Right ventricle myocardium inferior (tissue), 1 donor: ENCODE measurements around the gene PYGO1. TPM values are rescaled to one million over a fixed set of nuclear protein-coding genes. Genes with fewer than 3 reads are reported as not detected.
A peak's percentile ranks its signal among the peaks of the same experiment; 100 is the strongest.
"Not testable (repeated sequence)": the region's sequence is repeated elsewhere in the genome, so short reads cannot be mapped to it uniquely, and the experiment has no call there.

Source experiments
- ATAC-seq: fragments of 200-7000 bp; cut with Tn5 transposase; one replicate; pipeline ENCODE4 v1.9.1; 2020; ENCODE audit warnings: mild to moderate bottlenecking, moderate library complexity
- DNase-seq: peaks from one replicate; pipeline ENCODE4 v3.0.0; 2021; ENCODE audit errors: missing footprints
- intact Hi-C: fragments of 100-400 bp; cut with DNase I; formaldehyde crosslinking; loops from one replicate; pipeline ENCODE4 v1.11.0; 2022
- long read RNA-seq: library from polyadenylated mRNA; unstranded; transcript quantifications from one replicate; pipeline ENCODE4 v2.0.0, GENCODE V29; 2021
- total RNA-seq: library from RNA; stranded (reverse); fragmentation: NEBNext Ultra II Directional; extraction: Animal tissue kit (Norgen Biotek cat#: 25700); gene quantifications from one replicate; pipeline ENCODE4 v1.2.1, GENCODE V29; 2021
- donor health status: DM: no; HTN: yes; CAD: no; lungs with severe emphysema.

The PYGO1 gene, protein sequence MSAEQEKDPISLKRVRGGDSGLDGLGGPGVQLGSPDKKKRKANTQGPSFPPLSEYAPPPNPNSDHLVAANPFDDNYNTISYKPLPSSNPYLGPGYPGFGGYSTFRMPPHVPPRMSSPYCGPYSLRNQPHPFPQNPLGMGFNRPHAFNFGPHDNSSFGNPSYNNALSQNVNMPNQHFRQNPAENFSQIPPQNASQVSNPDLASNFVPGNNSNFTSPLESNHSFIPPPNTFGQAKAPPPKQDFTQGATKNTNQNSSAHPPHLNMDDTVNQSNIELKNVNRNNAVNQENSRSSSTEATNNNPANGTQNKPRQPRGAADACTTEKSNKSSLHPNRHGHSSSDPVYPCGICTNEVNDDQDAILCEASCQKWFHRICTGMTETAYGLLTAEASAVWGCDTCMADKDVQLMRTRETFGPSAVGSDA
- total RNA-seq, result 6.7 TPM
- long read RNA-seq, partial matches to known transcripts, result 0 of 2 reads
- long read RNA-seq, other reads (novel, unspliced or antisense), result 1 of 2 reads

GRCh38 chr15:55588070-55588814 lies at the start of gene PYGO1:
PYGO1 (minus strand) TSS chr15:55588345; CDS start chr15:55587883, 462 bp downstream.
- peak; percentile 80 for DNase-seq
- intact Hi-C loops, result no loop called here
- ATAC-seq, result peak; percentile 92

DNA sequence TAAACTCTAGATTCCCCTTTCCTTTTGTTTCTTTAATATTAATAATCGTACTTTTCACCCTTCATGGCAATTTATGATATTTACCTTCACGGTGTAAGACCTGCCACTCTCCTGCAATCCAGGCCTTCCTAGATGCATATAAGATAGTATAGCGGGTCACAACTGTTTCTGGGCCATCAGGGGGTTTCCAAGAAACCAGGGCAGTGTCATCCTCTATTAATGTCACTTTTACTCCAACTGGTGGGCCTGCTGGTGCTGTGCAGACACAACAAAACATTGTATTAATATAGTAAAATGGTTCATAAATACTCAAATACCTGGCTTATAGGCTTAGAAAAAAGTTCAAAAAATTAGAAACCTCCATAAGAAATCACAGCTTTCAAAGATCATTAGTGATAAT lies 48.9 kb upstream of the PYGO1 start:
- DNase-seq (no peak), ATAC-seq (no peak)
- intact Hi-C loops, result no loop called here

DNA sequence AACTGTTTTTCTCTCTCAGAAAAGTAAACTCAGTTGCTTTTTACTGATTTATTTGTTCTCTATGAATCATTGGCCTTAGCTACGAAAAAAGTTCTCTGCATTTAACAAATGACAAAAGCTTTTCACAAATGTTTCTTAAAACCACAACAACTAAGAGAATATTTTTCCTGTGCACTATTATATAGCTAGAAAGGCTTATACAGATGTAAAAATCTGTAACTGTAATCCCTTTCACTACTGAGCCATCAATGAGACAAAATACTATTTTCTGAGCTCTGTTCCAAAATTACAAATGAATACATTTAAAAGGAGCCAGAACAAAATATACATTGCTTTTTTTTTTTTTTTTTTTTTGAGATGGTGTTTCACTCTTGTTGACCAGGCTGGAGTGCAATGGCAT lies 45.6 kb upstream of the PYGO1 start:
- ATAC-seq (no peak), DNase-seq (no peak)
- intact Hi-C loops, result no loop called here

DNA sequence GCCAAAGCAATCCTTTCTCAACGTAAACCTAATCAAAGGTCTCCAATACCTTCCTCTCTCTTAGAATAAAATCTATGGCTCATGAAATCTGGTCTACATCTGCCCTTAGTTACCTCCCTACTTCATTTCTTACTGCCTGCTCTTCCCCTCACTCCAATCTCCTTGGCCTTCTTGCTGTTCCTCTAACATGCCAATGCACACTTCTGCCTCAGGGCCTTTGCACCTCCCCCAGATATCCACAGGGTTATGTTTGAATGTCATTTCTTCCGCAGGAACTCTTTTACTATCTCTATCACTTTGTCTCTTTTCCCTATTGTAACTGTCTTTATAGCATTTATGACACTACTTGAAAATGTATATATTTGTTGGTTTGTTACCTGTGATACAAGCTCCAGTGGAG lies 44.3 kb upstream of the PYGO1 start:
- intact Hi-C loops, result no loop called here
- no peak for DNase-seq
- no peak for ATAC-seq

GRCh38 chr15:55630858-55631257 lies 42.7 kb upstream of the PYGO1 start:
- ATAC-seq, result no peak
- no peak for DNase-seq

DNA sequence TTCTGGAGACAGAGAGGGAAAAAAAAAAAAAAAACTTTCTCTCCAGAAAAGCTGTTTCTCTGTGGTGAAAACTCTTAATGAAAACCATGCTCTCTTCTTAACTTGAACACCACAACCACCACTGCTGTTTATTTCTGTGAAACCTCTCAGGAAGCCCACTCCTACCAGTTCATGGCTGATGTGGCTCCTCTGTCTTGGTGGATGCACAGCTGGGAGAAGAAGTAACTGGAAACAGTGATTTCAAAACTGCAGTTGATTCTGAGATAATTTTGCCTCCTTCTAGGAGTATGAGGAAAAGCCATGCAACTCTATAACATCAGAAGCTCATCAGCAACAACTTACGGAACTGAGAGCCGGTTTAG lies 40.2 kb upstream of the PYGO1 start:
- no peak for DNase-seq
- intact Hi-C loops, result no loop called here
- ATAC-seq, result no peak

More at GRCh38 chr15:55630858-55631257, 42.7 kb upstream of the PYGO1 start:
- intact Hi-C loops, result no loop called here

GRCh38 chr15:55627730-55628368 lies 39.7 kb upstream of the PYGO1 start:
- ATAC-seq (no peak), DNase-seq (no peak)
- intact Hi-C loops, result no loop called here

- DNase-seq (no peak), ATAC-seq (no peak)
- intact Hi-C loops, result no loop called here
Measured at GRCh38 chr15:55619783-55620182, 31.6 kb upstream of the PYGO1 start.

DNA sequence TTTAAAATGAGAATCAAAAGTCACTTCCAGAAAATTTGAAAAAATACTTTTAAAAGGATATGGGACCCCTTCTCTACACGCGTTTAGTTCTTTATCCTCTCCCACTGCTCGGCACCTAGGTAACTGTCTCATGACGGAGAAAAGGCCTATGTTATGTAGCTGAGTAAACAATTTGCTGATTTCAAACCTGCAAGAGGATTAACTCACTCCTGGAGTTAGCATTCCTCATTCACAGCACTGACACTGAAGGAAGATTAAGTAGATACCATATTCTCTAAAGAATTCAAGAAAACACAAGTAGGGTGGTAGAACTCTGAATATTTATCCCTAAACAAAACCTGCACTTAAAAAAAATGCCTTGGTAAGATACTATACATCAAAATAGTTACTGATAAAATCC lies 30.2 kb upstream of the PYGO1 start:
- intact Hi-C loops, result no loop called here
- no peak for ATAC-seq
- no peak for DNase-seq

DNA sequence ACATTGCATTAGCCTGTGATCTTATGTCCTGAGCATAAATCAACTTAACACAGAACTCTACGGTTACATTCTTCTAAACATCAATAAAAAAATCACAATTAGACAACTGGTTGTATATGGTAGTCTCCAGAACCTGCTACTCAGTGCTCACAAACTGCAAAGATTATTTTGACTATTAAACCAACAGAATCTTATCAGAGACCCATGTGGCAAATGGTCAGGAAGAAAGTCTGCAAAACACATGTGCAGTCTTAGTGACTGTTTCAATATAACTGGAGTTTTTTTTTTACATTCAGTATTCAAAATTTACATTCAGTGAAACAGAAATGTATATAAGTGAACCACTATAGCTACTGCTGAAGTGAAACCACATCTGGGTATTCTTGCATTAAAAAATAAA lies 27.3 kb upstream of the PYGO1 start:
- ATAC-seq (no peak), DNase-seq (no peak)
- intact Hi-C loops, result no loop called here

- DNase-seq, result no peak
- ATAC-seq, result no peak
- intact Hi-C loops, result no loop called here
Measured at GRCh38 chr15:55613727-55614126, 25.6 kb upstream of the PYGO1 start.

GRCh38 chr15:55606214-55606613 lies 18.1 kb upstream of the PYGO1 start:
- ATAC-seq (no peak), DNase-seq (no peak)
- intact Hi-C loops, result no loop called here

GRCh38 chr15:55601374-55601773 lies 13.2 kb upstream of the PYGO1 start:
- no peak for ATAC-seq
- intact Hi-C loops, result no loop called here
- DNase-seq, result no peak

- intact Hi-C loops, result no loop called here
- ATAC-seq (no peak), DNase-seq (no peak)
Measured at GRCh38 chr15:55599439-55599838, 11.3 kb upstream of the PYGO1 start.

- intact Hi-C loops, ATAC-seq, DNase-seq: not testable (repeated sequence)
Measured at GRCh38 chr15:55593019-55593418, 4.9 kb upstream of the PYGO1 start.

- DNase-seq (no peak), ATAC-seq (no peak)
- intact Hi-C loops, result no loop called here
Measured at GRCh38 chr15:55590788-55591187, 2.6 kb upstream of the PYGO1 start.

DNA sequence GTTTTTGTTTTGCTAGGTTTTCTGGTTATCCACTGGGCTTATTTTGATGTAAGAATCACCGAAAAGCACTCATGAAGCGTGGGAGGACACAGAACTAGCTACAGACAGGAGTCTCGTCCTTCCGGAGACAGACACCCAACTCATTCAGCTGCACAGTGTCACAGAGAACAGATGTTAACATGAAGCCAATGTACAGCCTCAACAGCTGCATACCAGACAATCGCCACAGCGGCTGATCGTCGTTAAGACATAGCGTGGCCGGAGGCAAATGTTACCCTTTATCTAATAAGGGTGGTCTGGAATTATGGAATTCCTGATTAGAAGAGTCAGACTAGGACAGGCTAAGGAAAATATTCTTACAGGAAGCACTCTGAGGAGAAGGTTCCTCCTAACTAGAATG lies 1.1 kb upstream of the PYGO1 start:
- ATAC-seq, result no peak
- intact Hi-C loops, result no loop called here
- DNase-seq, result no peak

DNA sequence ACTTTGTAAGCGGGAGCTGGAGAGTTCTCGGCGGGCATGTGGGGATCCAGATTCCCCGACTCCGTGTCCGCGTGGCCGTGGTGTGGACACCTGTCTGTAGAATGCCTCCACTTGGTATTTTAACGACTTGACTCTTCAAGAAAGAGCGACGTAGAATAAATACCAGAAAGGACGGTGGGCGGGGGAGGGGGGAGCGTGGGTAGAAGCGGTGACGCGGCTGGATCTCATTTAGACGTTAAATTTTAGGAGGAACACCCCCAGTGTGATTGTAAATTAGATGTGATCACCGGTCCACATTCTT lies 620 bp upstream of the PYGO1 start:
- DNase-seq (no peak), ATAC-seq (no peak)
- intact Hi-C loops, result no loop called here

GRCh38 chr15:55587321-55588069 lies 650 bp downstream of the PYGO1 start:
- intact Hi-C loops, result no loop called here
- DNase-seq (no peak), ATAC-seq (peak; percentile 30)
